C4-2B (cell line): ENCODE data around the gene KCNH2.

ENCODE experiments used
- ZFX ChIP-seq: fragments of 450-650 bp; IDR thresholded peaks from 2 replicates; pipeline ENCODE4 v1.6.1; 2017
- TF ChIP-seq, protein P1 (sequence below): fragments of 450-650 bp; conservative IDR thresholded peaks from 2 replicates; pipeline ENCODE4 v1.5.1; 2017; ENCODE audit warnings: mild to moderate bottlenecking

GRCh38 chr7:150942591-150943452 lies 35.3 kb downstream of the KCNH2 start:
- TF ChIP-seq, protein P1, sequence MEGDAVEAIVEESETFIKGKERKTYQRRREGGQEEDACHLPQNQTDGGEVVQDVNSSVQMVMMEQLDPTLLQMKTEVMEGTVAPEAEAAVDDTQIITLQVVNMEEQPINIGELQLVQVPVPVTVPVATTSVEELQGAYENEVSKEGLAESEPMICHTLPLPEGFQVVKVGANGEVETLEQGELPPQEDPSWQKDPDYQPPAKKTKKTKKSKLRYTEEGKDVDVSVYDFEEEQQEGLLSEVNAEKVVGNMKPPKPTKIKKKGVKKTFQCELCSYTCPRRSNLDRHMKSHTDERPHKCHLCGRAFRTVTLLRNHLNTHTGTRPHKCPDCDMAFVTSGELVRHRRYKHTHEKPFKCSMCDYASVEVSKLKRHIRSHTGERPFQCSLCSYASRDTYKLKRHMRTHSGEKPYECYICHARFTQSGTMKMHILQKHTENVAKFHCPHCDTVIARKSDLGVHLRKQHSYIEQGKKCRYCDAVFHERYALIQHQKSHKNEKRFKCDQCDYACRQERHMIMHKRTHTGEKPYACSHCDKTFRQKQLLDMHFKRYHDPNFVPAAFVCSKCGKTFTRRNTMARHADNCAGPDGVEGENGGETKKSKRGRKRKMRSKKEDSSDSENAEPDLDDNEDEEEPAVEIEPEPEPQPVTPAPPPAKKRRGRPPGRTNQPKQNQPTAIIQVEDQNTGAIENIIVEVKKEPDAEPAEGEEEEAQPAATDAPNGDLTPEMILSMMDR: no peak
- TF ChIP-seq ZFX: no peak
